Panc1 (cell line): Measurements from ENCODE around the gene EBF4.
"Not testable (repeated sequence)": the region's sequence is repeated elsewhere in the genome, so short reads cannot be mapped to it uniquely, and the experiment has no call there.

Experiments
- CTCF ChIP-seq: fragments of 450-650 bp; IDR thresholded peaks from 2 replicates; pipeline ENCODE4 v1.5.1; 2017; ENCODE audit warnings: mild to moderate bottlenecking
- REST ChIP-seq, 2 experiments: IDR thresholded peaks; 2 replicates each; pipeline ENCODE4 v1.6.1; 2011 to 2012; ENCODE audit warnings: low read depth in 2 of 2, control low read depth in 1 of 2, low read length in 1 of 2, mild to moderate bottlenecking in 1 of 2, moderate library complexity in 1 of 2; ENCODE audit not compliant: insufficient read depth in 1 of 2
- SIN3A ChIP-seq: IDR thresholded peaks from 2 replicates; pipeline ENCODE4 v1.6.1; 2012; ENCODE audit warnings: low read depth, mild to moderate bottlenecking, low read length, moderate library complexity, borderline replicate concordance; ENCODE audit not compliant: insufficient read depth

DNA sequence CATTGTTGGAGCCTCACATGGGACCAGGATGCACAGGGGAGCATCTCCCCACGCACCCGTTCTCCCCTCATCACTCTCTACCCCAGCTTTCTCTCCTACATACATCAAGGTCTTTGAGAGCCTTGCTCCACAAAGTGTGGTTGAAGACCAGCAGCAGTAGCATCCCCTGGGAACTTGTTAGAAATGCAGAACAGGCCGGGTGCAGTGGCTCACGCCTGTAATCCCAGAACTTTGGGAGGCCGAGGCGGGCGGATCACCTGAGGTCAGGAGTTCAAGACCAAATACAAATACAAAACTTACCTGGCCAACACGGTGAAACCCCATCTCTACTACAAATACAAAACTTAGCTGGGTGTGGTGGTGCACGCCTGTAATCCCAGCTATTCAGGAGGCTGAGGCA is 115.3 kb downstream of the EBF4 start:
- not testable (repeated sequence) for TF ChIP-seq REST (IDR thresholded peaks at IDR 0.05; ENCODE audit: insufficient read depth in 1 of 2, low read depth in 2 of 2, low read length in 1 of 2); SIN3A; CTCF
